HepG2 (cell line): ENCODE measurements around the gene TOMM40L. TPM values are rescaled to one million over a fixed set of nuclear protein-coding genes. Genes with fewer than 3 reads are reported as not detected.

Experiments used
- BHLHE40 ChIP-seq: IDR thresholded peaks from 2 replicates; pipeline ENCODE4 v1.6.1; 2011; ENCODE audit warnings: low read length, improper control_type of control experiment
- DPF2 ChIP-seq: sonication (generic); formaldehyde crosslinking; IDR thresholded peaks from 2 replicates; pipeline ENCODE4 v1.4.0; 2020; ENCODE audit warnings: mild to moderate bottlenecking, low read depth, missing genetic modification reagents, borderline replicate concordance
- ESRRA ChIP-seq: sonication (generic); formaldehyde crosslinking; IDR thresholded peaks from 2 replicates; pipeline ENCODE4 v1.5.1; 2020; ENCODE audit warnings: mild to moderate bottlenecking, low read depth, missing genetic modification reagents
- GTF2F1 ChIP-seq: fragments of 150-350 bp; IDR thresholded peaks from 2 replicates; pipeline ENCODE4 v1.6.1; 2014; ENCODE audit warnings: low read length
- HMGXB4 ChIP-seq, 2 experiments: sonication (generic) in 1 of 2; formaldehyde crosslinking in 1 of 2; IDR thresholded peaks; 2 replicates each; pipeline versions ENCODE4 v1.4.0 to v1.6.1; 2018 to 2020; ENCODE audit warnings: missing genetic modification reagents in 2 of 2, borderline replicate concordance in 1 of 2, low read depth in 1 of 2, mild to moderate bottlenecking in 1 of 2, missing biosample characterization in 1 of 2
- PHB2 ChIP-seq: fragments of 450-650 bp; IDR thresholded peaks from 2 replicates; pipeline ENCODE4 v1.6.1; 2018; ENCODE audit not compliant: partially characterized antibody
- RCOR2 ChIP-seq: IDR thresholded peaks from 2 replicates; pipeline ENCODE4 v1.6.1; 2016; ENCODE audit warnings: missing biosample characterization, missing genetic modification reagents
- SMC3 ChIP-seq: IDR thresholded peaks from 2 replicates; pipeline ENCODE4 v1.6.1; 2011; ENCODE audit warnings: low read length, improper control_type of control experiment
- ZFYVE20 ChIP-seq: sonication (generic); formaldehyde crosslinking; IDR thresholded peaks from 2 replicates; pipeline ENCODE4 v1.8.0; 2023; ENCODE audit warnings: low read depth, mild to moderate bottlenecking, moderate library complexity, missing genetic modification reagents, borderline replicate concordance
- ZNF160 ChIP-seq: sonication (generic); formaldehyde crosslinking; IDR thresholded peaks from 2 replicates; pipeline ENCODE4 v1.8.0; 2022; ENCODE audit warnings: mild to moderate bottlenecking, inconsistent platforms, missing genetic modification reagents
- ZNF451 ChIP-seq: sonication (generic); formaldehyde crosslinking; IDR thresholded peaks from 2 replicates; pipeline ENCODE4 v1.5.0; 2020; ENCODE audit warnings: mild to moderate bottlenecking, missing genetic modification reagents
- ZNF550 ChIP-seq: sonication (generic); formaldehyde crosslinking; IDR thresholded peaks from 2 replicates; pipeline ENCODE4 v1.4.0; 2020; ENCODE audit warnings: mild to moderate bottlenecking, missing genetic modification reagents, borderline replicate concordance
- ZNF607 ChIP-seq: sonication (generic); formaldehyde crosslinking; IDR thresholded peaks from 2 replicates; pipeline ENCODE4 v1.5.1; 2020; ENCODE audit warnings: missing genetic modification reagents, mild to moderate bottlenecking, borderline replicate concordance
- ZNF7 ChIP-seq: IDR thresholded peaks from 2 replicates; pipeline ENCODE4 v1.6.1; 2016; ENCODE audit warnings: missing biosample characterization, missing genetic modification reagents
- ZNF724P ChIP-seq: sonication (generic); formaldehyde crosslinking; IDR thresholded peaks from 2 replicates; pipeline ENCODE4 v1.8.0; 2022; ENCODE audit warnings: missing genetic modification reagents, borderline replicate concordance
- ZNF772 ChIP-seq: sonication (generic); formaldehyde crosslinking; IDR thresholded peaks from 2 replicates; pipeline ENCODE4 v1.5.0; 2020; ENCODE audit warnings: mild to moderate bottlenecking, missing genetic modification reagents
- ZNF780A ChIP-seq: sonication (generic); formaldehyde crosslinking; IDR thresholded peaks from 2 replicates; pipeline ENCODE4 v1.8.0; 2022; ENCODE audit warnings: mild to moderate bottlenecking, missing genetic modification reagents, moderate library complexity
- ZNF781 ChIP-seq: sonication (generic); formaldehyde crosslinking; IDR thresholded peaks from 2 replicates; pipeline ENCODE4 v1.5.1; 2020; ENCODE audit warnings: borderline replicate concordance, mild to moderate bottlenecking, missing genetic modification reagents; ENCODE audit errors: not compliant biosample characterization
- ZSCAN29 ChIP-seq: sonication (generic); formaldehyde crosslinking; conservative IDR thresholded peaks from 2 replicates; pipeline ENCODE4 v1.4.0; 2020; ENCODE audit warnings: mild to moderate bottlenecking, missing genetic modification reagents
- polyA plus RNA-seq, 8 experiments: library from polyadenylated mRNA; depleted of rRNA in 3 of 8; stranded (reverse) in 7 of 8; unstranded in 1 of 8; fragments of >200 nt; fragmentation: Illumina TruSeq in 4 of 8; extraction: Trizol in 4 of 8; gene quantifications; 2 replicates each; pipeline versions ENCODE4 v1.2.1 to v1.2.3, GENCODE V29; 2011 to 2016; ENCODE audit warnings: low read depth in 4 of 8, missing spikeins in 1 of 8, mixed read lengths in 1 of 8; ENCODE audit not compliant: insufficient read depth in 1 of 8
- total RNA-seq, 5 experiments: library from RNA; depleted of rRNA; stranded (reverse); fragments of >200 nt; fragmentation: Illumina TruSeq; extraction: Trizol; gene quantifications; 2 replicates each; pipeline ENCODE4 v1.2.3, GENCODE V29; 2016; ENCODE audit warnings: low read depth in 1 of 5
- TF ChIP-seq, protein P1 (sequence below): sonication (generic); formaldehyde crosslinking; IDR thresholded peaks from 2 replicates; pipeline ENCODE4 v1.4.0; 2020; ENCODE audit warnings: missing genetic modification reagents
- TF ChIP-seq, protein P2 (sequence below): sonication (generic); formaldehyde crosslinking; IDR thresholded peaks from 2 replicates; pipeline ENCODE4 v1.8.0; 2022; ENCODE audit warnings: mild to moderate bottlenecking, missing genetic modification reagents

TOMM40L gene
- total and polyA plus RNA-seq, 2 of the 13 experiments (the other 11 are each of a cell fraction or from before 2014, with no cell fraction given) = 14.1 to 26.2 TPM

DNA sequence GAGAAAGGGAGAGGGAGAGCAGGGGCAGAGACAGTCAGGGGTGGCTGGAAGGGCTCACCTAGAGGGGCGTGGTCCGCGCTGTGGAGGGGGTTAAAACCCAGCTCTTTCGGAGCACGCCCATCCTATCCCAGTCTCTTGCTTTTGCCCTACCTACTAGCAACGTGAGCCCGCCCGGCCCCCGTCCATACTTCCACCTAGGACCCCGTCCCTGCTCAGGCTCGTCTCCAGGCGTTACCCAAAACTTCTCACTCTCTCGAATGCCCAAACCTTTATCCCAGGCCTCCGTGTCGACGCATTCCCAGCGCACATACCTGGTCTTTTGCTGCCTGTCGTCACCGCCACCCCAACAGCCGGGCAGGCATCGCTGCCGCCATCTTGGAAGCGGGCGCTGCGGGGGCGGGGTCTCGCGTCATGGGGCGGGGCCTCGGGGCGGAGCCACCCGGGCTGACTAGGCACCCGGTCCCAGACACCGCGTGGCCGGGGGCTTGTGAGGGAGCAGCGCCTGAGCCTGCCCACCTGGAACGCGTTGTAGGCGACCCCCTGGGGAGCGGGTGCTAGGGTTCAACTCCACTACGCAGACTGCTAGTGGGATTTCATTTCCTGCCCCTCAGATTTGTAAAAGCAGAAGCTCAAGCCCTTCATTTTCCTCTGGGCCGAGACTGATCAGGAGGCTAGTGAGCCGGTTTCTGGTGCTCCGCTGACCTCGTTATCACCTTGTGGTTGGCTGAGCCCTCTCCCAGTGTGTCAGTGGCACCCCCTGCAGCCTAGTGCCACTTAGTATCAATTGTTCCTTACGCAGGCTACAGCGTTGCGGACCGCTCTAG, 48.5 kb upstream of the TOMM40L start, which contains the start of gene B4GALT3 (continued):
- 0 out of 2 replicates have a peak, but pooled peaks have one; percentile 16 for TF ChIP-seq ZNF550 (CRISPR knock-in tag)
- TF ChIP-seq ZFYVE20 (CRISPR knock-in tag) = 0 out of 2 replicates have a peak, but pooled peaks have one; percentile 30
- no peak for TF ChIP-seq BHLHE40
- TF ChIP-seq ZNF772 (CRISPR knock-in tag) = peak; percentile 74; the same call in 1 of the 2 replicates
- TF ChIP-seq SMC3 = peak; percentile 21; the same call in 1 of the 2 replicates
- TF ChIP-seq, protein P1, sequence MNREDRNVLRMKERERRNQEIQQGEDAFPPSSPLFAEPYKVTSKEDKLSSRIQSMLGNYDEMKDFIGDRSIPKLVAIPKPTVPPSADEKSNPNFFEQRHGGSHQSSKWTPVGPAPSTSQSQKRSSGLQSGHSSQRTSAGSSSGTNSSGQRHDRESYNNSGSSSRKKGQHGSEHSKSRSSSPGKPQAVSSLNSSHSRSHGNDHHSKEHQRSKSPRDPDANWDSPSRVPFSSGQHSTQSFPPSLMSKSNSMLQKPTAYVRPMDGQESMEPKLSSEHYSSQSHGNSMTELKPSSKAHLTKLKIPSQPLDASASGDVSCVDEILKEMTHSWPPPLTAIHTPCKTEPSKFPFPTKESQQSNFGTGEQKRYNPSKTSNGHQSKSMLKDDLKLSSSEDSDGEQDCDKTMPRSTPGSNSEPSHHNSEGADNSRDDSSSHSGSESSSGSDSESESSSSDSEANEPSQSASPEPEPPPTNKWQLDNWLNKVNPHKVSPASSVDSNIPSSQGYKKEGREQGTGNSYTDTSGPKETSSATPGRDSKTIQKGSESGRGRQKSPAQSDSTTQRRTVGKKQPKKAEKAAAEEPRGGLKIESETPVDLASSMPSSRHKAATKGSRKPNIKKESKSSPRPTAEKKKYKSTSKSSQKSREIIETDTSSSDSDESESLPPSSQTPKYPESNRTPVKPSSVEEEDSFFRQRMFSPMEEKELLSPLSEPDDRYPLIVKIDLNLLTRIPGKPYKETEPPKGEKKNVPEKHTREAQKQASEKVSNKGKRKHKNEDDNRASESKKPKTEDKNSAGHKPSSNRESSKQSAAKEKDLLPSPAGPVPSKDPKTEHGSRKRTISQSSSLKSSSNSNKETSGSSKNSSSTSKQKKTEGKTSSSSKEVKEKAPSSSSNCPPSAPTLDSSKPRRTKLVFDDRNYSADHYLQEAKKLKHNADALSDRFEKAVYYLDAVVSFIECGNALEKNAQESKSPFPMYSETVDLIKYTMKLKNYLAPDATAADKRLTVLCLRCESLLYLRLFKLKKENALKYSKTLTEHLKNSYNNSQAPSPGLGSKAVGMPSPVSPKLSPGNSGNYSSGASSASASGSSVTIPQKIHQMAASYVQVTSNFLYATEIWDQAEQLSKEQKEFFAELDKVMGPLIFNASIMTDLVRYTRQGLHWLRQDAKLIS (CRISPR knock-in tag) = no peak
- TF ChIP-seq, protein P2, sequence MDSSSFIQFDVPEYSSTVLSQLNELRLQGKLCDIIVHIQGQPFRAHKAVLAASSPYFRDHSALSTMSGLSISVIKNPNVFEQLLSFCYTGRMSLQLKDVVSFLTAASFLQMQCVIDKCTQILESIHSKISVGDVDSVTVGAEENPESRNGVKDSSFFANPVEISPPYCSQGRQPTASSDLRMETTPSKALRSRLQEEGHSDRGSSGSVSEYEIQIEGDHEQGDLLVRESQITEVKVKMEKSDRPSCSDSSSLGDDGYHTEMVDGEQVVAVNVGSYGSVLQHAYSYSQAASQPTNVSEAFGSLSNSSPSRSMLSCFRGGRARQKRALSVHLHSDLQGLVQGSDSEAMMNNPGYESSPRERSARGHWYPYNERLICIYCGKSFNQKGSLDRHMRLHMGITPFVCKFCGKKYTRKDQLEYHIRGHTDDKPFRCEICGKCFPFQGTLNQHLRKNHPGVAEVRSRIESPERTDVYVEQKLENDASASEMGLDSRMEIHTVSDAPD (CRISPR knock-in tag) = no peak
- no peak for TF ChIP-seq DPF2
- peak; percentile 85 for TF ChIP-seq ZNF160 (CRISPR knock-in tag)
- TF ChIP-seq ESRRA = peak; percentile 85; the same call in 1 of the 2 replicates
- no peak for TF ChIP-seq ZNF451 (CRISPR knock-in tag)
- no peak for TF ChIP-seq RCOR2 (CRISPR knock-in tag)
- TF ChIP-seq HMGXB4 (CRISPR knock-in tag; IDR thresholded peaks at IDR 0.05; ENCODE audit: borderline replicate concordance in 1 of 2, low read depth in 1 of 2) = peak; percentile 55 to 88; a peak in 3 of 4 replicates
- no peak for TF ChIP-seq ZNF724P (CRISPR knock-in tag)
- TF ChIP-seq ZNF7 (CRISPR knock-in tag) = no peak
- peak; percentile 96 for TF ChIP-seq ZSCAN29 (CRISPR knock-in tag)
- no peak for TF ChIP-seq PHB2
- peak; percentile 68 for TF ChIP-seq ZNF781 (CRISPR knock-in tag)
- TF ChIP-seq GTF2F1 = no peak
- TF ChIP-seq ZNF607 (CRISPR knock-in tag) = peak; percentile 43; the same call in 1 of the 2 replicates
- no peak for TF ChIP-seq ZNF780A (CRISPR knock-in tag)
